ENCODE measurements around the gene PRPF19.

Gene PRPF19

DNA sequence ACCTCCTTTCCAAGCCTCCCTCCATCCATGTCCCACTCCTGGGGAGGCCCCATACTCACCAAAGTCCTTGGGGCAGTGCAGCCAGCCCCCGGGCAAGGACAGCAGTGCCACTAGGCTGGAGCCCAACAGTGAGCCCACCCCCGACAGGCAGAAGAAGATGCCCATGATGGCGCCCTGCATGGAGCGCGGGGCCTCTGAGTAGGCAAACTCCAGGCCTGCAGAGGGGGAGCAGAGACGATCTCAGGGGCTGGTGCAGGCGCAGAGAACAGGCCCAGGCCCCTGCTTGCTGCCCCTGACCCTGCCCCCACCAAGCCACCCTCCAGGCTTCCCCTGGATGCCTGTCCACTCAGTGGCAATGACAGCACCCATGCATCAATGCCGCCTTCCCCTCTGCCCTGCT is 31.4 kb upstream of the PRPF19 start:
- no peak for DNase-seq (ENCODE audit: low spot score)

DNA sequence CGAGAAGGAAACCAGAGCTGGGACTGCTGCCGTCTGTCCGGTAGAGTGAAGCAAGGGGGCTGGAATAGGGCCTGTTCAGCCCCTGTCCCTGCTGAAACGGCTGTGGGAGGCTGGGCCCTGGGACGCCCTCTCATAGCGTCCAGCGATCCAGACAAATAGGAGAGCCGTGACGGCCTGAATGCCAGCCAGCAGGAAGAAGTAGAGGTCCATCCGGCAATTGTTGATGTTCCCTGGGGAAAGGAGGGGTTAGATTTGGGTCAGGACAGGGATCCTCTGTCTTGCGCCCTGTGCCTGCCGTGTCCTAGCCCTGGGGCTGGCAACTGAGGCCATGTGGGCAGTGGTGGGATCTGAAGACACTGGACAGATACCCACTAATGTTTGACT is 30.8 kb upstream of the PRPF19 start:
- no peak for DNase-seq (ENCODE audit: low spot score)

DNA sequence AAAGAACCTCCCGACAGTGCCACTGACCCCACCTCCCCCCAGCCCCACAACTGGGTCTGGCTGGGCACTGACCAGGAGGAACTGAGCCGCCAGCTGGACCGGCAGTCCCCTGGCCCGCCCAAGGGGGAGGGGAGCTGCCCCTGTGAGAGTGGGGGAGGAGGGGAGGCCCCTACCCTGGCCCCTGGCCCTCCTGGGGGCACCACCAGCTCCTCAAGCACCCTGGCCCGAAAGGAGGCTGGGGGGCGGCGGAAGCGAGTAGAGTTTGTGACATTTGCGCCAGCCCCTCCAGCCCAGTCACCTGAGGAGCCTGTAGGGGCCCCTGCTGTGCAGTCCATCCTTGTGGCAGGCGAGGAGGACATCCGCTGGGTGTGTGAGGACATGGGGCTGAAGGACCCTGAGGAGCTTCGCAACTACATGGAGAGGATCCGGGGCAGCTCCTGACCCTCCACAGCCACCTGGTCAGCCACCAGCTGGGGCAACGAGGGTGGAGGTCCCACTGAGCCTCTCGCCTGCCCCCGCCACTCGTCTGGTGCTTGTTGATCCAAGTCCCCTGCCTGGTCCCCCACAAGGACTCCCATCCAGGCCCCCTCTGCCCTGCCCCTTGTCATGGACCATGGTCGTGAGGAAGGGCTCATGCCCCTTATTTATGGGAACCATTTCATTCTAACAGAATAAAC is 30.2 kb upstream of the PRPF19 start:
- DNase-seq (ENCODE audit: low spot score), result no peak

DNA sequence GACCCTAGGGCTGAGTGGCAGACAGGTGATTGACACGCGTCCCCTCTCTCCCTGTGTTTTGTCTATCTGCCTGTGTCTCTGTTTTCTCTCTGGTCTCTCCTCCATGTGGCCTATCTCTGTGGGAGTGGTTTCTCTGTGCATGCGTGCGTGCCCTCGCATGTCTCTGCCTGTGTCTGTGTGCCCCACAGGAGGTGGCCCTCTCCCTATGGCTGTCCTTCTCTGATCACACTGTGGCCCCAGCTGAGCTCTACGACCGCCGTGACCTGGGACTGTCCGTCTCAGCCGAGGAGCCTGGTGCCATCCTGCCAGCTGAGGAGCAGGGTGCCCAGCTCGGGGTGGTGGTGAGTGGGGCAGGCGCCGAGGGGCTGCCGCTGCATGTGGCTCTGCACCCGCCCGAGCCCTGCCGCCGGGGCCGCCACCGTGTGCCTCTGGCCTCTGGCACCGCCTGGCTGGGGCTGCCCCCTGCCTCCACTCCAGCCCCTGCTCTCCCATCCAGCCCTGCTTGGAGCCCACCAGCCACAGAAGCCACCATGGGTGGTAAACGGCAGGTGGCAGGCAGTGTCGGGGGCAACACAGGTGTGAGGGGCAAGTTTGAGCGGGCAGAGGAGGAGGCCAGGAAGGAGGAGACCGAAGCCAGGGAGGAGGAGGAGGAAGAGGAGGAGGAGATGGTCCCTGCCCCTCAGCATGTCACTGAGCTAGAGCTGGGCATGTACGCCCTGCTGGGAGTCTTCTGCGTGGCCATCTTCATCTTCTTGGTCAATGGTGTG is 29.5 kb upstream of the PRPF19 start:
- no peak for DNase-seq (ENCODE audit: low spot score)

DNA sequence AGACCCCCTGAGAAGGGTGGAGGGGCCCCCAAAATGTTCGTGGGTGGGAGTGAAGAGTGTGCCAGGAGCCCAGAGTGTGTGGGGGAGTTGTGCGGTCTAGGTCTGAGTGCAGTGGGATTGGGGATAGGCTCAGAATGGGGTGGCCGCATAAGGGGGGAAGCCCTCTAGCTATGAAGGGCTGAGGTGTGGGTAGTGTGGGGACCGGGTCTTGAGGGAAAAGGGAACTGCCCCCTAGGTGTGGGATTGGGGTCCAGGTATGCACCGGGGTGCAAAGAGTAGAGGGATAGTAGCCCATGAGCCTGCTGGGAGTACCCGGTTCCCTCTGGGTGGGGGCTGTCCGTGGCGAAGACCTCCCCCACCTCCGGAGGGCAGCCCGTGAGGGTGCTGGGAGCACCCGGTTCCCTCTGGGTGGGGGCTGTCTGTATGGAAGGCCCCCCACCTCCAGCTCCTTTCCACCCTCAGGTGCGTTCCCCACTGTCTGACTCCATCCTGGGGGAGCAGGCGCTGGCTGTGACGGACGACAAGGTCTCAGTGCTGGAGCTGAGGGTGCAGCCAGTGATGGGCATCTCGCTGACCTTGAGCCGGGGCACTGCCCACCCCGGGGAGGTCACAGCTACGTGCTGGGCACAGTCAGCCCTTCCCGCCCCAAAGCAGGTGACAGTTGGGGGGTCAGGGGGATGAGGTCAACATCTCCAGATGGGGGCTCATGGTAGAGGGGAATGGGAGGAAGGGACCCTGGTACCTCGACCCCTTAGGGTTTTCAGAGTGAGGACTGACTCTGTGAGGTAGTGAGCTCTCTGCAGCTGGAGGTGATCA is 28.6 kb upstream of the PRPF19 start:
- DNase-seq (ENCODE audit: low spot score), result no peak

DNA sequence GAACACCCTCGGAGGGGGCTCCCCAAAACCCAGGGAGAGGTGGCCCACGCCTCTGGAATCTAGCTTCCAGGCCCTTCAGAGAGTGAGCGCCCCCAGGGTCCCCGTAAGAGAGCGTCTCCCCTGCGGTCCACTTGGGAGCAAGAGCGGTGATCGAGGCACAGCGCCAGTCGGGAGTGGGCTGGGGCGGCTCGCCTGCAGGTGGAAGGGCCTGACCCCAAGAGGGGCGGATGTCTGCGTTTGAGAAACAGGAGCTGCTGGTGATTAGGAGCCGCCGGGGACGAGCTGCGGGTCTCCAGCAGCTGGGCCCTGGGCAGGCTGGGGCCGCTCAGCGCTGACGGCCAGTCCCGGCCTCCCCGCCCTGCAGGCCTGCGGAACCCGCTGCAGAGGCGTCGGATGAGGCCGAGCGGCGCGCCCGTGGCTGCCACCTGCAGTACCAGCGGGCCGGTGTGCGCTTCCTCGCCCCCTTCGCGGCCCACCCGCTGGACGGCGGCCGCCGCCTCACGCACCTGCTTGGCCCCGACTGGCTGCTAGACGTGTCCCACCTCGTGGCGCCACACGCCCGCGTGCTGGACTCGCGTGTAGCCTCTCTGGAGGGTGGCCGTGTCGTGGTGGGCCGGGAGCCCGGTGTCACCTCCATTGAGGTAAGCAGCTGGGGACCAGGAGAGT is 27.9 kb upstream of the PRPF19 start:
- DNase-seq (ENCODE audit: low spot score), result no peak

DNA sequence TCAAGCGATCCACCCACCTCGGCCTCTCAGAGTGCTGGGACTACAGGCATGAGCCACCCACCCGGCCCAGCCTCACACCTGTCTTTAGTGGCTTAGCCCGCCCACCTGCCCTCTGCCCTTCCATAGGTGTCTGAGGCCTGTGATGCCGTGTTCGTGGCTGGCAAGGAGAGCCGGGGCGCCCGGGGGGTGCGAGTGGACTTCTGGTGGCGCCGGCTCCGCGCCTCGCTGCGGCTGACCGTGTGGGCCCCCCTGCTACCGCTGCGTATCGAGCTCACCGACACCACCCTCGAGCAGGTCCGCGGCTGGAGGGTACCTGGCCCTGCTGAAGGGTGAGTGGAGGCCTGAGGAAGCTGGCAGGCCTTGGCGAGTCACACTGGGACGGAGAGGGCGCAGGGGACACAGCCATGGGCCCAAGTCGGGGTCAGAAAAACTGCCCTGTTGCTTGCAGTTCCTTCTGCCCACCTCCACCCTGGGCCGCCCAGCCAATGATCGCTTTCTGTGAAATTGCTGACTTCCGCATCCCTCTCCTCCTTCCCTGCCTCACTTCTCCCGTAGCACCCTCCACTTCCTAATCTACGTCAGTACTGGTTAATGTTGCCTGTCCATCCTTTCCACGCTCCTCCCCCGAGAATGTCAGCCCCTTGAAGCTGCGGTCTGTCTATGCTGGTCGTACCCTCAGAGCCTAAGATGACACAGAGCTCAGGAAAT is 27.2 kb upstream of the PRPF19 start:
- no peak for DNase-seq (ENCODE audit: low spot score)

DNA sequence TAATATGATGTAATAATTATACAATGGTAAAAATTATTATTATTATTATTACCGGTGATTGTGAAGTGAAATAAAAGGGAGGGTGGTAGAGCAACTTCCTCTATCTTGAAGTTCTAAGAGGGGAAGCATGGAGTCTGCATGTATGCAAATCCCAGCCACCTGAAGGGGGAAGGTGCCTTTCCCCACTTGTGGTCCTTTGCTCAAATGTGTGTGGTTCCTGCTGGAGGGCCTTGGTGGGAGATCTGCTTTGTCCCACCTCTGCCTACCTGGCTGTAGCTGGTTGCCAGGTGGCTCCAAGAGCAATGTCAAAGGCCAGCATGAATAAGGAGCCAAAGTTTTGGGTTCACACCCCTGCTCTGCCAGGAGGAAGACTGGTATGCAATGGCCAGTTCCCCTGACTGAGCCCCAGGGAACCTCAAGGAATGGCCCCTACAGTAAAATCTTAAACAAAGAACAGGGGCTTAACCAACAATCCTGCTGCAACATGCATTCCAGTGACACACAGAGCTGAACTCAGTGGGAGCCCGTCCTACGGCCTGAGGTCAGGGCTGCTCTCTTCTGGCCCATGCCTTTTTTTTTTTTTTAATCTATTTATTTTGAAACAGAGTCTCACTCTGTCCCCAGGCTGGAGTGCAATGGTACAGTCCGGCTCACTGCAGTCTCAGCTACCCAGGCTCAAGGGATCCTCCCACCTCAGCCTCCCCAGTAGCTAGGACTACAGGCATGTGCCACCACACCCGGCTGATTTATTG is 26.4 kb upstream of the PRPF19 start:
- DNase-seq (ENCODE audit: low spot score), result no peak

DNA sequence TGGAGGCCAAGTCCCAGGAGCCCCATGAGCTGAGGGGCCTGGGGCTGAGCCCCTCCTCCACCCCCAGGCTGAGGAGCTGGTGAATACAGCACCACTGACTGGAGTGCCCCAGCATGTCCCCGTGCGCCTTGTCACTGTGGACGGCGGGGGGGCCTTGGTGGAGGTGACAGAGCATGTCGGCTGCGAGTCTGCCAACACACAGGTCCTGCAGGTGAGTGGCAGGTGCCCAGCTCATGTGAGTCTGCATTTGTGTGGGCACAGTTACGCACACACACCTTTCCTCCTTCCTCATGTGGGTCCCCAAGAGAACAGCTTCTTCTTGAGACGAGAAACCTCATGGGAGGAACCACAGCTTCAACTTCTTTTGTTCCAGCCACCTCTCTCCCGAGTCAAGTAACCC is 25.5 kb upstream of the PRPF19 start:
- DNase-seq (ENCODE audit: low spot score), result no peak

DNA sequence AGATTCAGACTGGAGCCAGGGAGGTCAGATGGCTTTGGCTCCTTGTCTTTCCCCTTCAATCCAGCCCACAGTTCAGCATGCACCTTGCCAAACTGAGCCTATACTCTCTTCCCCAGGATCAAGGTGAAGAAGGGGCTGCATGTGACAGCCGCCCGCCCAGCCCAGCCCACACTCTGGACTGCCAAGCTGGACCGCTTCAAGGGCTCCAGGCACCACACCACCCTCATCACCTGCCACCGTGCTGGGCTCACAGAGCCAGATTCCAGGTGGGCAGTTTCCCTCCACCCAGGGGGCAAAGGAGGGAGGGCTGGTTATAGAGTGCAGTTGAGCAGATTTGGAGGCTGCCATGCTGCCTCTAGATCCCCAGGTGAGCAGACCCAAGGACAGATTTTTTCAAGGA is 24.0 kb upstream of the PRPF19 start:
- DNase-seq (ENCODE audit: low spot score), result no peak

DNA sequence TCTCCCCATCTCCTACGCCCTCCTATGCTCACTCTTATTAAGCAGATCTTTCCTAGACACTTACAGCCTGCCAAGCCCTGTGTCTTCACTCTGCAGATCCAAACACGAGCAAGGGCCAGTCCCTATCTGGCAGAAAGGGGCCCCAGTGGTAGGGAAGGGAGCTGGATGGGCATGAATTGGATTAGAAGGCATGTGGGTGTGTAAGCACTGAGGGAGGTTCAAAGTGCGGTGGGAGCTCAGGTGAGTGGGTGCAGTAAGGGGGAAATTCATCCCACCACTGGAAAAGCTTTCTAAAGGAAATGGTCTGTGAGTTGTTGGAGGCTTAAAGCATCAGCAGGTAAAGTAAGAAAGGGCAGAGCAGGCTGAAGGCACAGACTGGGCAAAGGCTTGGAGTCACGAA is 23.4 kb upstream of the PRPF19 start:
- no peak for DNase-seq (ENCODE audit: low spot score)

DNA sequence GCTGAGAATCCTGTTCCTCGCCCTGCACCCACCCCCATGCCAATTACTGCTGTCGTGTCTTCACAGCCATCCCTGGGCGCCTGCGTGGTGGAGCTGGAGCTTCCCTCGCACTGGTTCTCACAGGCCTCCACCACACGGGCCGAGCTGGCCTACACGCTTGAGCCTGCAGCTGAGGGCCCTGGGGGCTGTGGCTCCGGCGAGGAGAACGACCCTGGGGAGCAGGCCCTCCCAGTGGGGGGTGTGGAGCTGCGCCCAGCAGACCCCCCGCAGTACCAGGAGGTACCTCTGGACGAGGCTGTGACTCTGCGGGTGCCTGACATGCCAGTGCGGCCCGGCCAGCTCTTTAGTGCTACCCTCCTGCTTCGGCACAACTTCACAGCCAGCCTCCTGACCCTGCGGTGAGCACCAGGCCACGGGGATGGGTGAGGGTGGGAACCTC is 22.2 kb upstream of the PRPF19 start:
- DNase-seq (ENCODE audit: low spot score), result no peak

DNA sequence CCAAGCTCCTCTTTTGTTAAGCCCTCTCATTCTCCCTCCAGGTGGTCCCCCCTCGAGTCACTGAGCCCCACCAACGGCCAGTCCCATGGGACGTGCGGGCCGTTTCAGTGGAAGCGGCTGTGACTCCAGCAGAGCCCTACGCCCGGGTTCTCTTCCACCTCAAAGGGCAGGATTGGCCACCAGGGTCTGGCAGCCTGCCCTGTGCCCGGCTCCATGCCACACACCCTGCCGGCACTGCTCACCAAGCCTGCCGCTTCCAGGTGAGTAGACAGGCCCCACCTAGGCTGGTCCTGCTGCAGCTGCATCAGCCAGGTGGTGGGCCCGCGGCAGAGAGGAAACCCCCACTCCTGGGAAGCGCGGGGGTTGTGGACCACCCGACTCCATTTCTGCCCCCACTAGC is 21.2 kb upstream of the PRPF19 start:
- DNase-seq (ENCODE audit: low spot score), result no peak

DNA sequence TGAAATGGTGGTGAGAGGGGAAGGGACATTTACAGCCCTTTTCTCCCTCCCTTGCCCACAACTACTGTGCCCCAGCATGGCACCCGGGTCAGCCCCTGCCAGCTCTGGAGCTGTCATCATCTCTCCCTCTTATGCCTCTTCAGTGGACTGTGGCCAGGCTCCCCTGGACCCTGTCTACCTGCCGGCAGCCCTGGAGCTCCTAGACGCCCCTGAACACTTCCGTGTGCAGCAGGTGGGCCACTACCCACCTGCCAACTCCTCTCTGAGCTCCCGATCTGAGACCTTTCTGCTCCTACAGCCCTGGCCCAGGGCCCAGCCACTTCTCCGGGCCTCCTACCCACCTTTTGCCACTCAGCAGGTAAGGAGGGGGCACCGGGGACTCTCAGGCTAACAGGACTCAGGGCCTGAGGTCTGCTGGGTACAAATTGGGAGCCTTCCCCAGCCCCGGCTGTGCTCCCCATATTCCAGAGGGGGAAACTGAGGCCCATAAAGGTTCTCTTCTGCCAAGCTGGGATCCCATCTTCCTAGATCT is 20.7 kb upstream of the PRPF19 start:
- no peak for DNase-seq (ENCODE audit: low spot score)

DNA sequence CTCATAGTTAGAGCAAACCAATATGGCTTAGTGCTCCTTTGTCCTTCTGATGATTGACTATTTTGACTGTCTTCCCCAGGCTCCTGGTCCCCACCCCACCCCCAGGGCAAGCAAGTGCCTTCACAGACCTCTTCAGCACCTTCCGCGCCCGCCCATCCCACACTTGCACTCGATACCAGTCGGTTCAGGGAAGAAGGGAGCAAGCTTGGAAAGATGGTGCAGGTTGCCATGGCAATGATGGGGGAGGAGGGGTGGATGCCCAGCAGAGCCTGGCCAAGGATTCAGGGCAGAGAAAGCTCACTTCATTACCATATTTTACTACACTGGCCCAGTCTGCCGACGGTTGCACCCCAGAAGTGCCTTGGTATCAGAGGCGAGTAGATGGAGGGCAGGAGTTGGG is 20.1 kb upstream of the PRPF19 start:
- peak; percentile 67 for DNase-seq (ENCODE audit: low spot score)

DNA sequence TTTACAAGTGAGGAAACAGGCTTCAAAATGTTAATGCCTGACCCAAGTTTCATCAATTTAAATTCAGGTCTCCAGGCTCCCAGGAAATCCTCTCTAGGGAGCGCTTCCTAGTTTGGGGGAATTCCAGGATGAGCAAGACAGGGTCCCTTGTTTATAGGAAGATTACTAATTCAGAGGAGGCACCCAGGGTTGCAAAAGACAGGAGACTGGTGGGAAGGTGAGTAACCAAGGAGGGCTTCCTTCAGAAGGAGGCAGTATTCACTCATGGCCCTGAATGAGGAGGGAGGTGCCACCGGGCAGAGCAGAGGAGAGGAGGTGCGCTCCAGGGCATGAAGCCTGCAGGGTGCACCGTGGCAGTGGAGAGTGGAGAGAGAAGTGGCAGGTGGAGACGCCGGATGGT is 19.5 kb upstream of the PRPF19 start:
- no peak for DNase-seq (ENCODE audit: low spot score)

DNA sequence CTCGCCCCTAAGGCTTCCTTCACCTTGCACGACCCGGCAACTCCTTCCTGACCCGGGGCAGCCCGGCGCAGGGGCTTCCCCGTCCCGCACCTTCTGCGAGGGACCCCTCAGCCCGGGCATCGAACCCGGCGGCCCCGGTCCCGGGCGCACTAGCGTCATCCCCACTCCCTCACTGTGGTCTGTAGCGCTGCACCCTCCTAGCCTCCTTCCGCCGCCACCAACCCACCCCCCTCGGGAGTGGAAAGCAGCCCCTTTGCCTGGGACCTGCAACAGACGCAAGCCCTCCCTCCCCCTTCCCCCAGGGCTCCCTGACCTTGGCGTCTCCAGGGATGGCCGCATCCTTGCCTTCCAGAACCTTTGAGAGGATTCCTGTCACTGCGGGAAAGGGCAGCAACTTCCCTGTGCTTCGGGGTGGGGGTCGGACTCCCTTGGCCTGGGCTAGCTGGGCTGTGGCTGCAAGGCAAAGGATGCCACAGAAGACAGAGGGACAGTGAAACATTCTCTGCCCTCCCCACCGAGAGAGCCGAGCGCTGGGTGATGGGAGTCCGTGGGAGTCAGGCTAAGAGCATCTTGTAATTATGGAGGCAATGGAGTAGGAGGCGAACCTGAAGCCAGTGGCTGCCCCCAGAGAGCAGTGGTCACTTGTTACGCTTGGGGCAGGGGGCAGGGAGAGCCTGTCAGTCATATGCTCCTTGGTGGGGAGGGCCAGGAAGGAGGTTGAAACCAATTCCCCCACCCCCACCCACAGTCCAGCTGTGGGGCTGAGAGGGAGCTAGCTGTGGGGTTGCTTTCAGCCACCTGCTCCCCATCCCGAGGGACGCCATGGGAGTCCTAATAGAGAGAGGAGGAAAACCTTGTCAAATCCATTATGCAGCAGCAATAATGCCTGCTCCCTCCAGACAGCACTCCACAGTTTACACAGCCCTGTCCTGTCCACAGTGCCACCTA is 18.8 kb upstream of the PRPF19 start:
- DNase-seq (ENCODE audit: low spot score), result no peak

DNA sequence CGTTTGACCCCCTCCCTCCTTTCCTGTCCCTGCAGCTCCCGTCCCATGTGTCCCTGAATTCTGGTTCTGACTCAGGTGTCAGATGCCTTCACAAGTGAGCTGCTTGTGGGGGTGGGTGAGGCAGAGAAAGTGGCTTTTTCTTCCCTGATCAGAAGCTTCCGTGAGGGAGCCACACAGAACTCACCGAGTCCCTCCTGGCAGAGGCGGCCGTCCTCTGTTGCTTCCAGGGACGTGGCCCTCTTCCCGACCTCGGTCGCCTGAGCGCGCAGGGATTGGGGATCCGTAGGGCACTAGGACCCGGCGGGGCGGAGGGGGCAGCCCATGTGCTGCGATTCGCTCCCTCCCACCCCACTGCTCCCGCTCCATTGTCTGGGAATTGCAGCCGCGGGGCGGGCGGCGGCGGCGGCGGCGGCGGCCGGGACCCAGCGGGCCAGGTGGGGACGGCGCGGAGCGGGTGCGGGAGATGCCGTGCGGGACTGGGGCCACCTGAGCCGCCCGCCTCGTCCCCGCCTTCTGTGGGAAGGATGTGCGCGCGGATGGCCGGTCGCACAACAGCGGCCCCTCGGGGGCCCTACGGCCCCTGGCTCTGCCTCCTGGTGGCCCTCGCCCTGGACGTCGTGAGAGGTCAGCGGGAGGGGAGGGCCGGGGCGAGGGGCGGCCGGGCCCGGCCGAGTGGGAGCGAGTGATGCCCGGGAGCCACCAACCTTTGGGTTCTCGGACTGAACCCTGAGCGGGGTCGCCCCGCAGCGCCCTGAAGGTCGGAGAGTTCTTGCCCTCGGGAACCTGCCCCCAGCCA is 17.9 kb upstream of the PRPF19 start, which contains the start of gene TMEM132A:
Gene TMEM132A, plus strand, starts transcription at position 351 of the 796 bp plus-strand sequence. Its CDS starts 174 bp downstream, at position 525.
- DNase-seq (ENCODE audit: low spot score), result peak; percentile 87

DNA sequence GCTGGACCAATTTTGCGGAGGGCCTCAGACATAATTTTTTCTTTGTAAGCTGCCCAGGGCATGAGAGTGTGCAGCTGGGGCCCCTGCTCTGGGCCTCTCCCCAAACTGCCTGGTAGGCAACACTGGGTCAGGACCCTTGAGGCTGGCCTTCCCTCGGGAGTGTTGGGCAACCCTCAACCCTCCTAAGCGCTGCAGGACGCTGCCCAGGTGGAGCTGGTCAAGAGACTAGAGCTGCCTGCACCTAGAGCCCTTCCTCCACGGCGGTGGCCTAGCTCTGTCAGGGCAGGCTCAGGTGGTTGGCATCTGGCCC is 17.4 kb upstream of the PRPF19 start:
- DNase-seq (ENCODE audit: low spot score), result no peak
